SK-N-MC (cell line): ENCODE measurements around the gene PPP1R12A.

Experiments
- EZH2 ChIP-seq: fragments of 200-600 bp; sonication (generic); IDR thresholded peaks from one replicate; pipeline ENCODE4 v1.6.1; 2017; ENCODE audit warnings: antibody characterized with exemption
- FOXP2 ChIP-seq: optimal IDR thresholded peaks from 2 replicates; pipeline ENCODE3; 2011; ENCODE audit warnings: mild to moderate bottlenecking, moderate library complexity; ENCODE audit not compliant: insufficient read depth; ENCODE audit errors: extremely low read length, control extremely low read depth
- POLR2AphosphoS5 ChIP-seq: IDR thresholded peaks from 2 replicates; pipeline ENCODE4 v1.6.1; 2012; ENCODE audit warnings: mild to moderate bottlenecking, low read depth, low read length, borderline replicate concordance

GRCh38 chr12:79847417-79847816, 87.5 kb downstream of the PPP1R12A start:
- TF ChIP-seq EZH2, result no peak
- no peak for TF ChIP-seq POLR2AphosphoS5
- no peak for TF ChIP-seq FOXP2
